Measurements from ENCODE around the gene RHOH.

The RHOH gene

DNA sequence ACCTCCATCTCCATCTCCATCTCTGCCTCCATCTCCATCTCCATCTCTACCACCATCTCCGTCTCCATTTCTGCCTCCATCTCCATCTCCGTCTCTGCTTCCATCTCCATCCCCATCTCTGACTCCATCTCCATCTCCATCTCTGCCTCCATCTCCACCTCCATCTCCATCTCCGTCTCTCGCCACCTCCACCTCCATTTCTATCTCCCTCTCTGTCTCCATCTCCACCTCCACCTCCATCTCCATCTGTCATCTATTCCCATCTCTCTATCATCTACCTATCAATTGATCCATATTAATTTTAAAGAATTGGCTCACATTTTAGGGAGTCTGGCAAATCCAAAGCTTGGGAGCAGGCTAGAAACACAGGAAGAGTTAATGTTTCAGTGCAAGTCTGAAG, 98.7 kb downstream of the RHOH start:
- DNase-seq (ENCODE audit: low spot score), result no peak

Measured in germinal center (tissue), 1 donor.